Esophagus squamous epithelium (tissue), 4 donors: ENCODE results near the gene KRTAP2-3.

Source experiments
- CTCF ChIP-seq, 6 experiments: fragments of 450-650 bp in 4 of 6; fragments of 200-600 bp in 2 of 6; sonication (generic) in 2 of 6; IDR thresholded peaks; one replicate each; pipeline ENCODE4 v1.5.1; 2016 to 2019; ENCODE audit warnings: antibody characterized with exemption in 6 of 6, mild to moderate bottlenecking in 4 of 6, moderate library complexity in 4 of 6
- POLR2A ChIP-seq, 4 donors: fragments of 450-650 bp; IDR thresholded peaks; one replicate each; pipeline ENCODE4 v1.6.1; 2017; ENCODE audit warnings: antibody characterized with exemption in 4 of 4, mild to moderate bottlenecking in 4 of 4, moderate library complexity in 3 of 4

GRCh38 chr17:41082626-41083025, 22.7 kb upstream of the KRTAP2-3 start:
- TF ChIP-seq CTCF (IDR thresholded peaks at IDR 0.05) (no peak), POLR2A (IDR thresholded peaks at IDR 0.05) (no peak)
